ENCODE results near the gene HOXD4. TPM values are rescaled to one million over a fixed set of nuclear protein-coding genes. Genes with fewer than 3 reads are reported as not detected.

Gene HOXD4
- polyA plus RNA-seq, 2 of the 4 experiments (the other 2 are of a cell fraction), result 0.27 to 0.87 TPM

GRCh38 chr2:176137252-176137580 lies 14.1 kb upstream of the HOXD4 start:
- Histone ChIP-seq H3K4me2 (peak overlapping the region; percentile 60), H3K4me3 (peak overlapping the region; percentile 47), H3K9me3 (no peaks in the 10 kb centered on the region), H3K27ac (peak overlapping the region; percentile 80 to 87), H3K4me1 (peaks cover 7% of the 10 kb centered on the region; the same call in 2 of the 3 replicates)
- DNase-seq (ENCODE audit: low read depth in 1 of 2, low spot score in 1 of 2) (no peak), FAIRE-seq (no peak), ATAC-seq (no peak)
- no peak for TF ChIP-seq E2F6 (IDR thresholded peaks at IDR 0.05; ENCODE audit: borderline replicate concordance, low read depth)
- TF ChIP-seq JUNB (IDR thresholded peaks at IDR 0.05), result no peak
- no peak for TF ChIP-seq HMGXB4 (CRISPR knock-in tag; IDR thresholded peaks at IDR 0.05; ENCODE audit: borderline replicate concordance)
- TF ChIP-seq PHF8 (IDR thresholded peaks at IDR 0.05; ENCODE audit: borderline replicate concordance, low read depth), result no peak
- no peak for TF ChIP-seq ESRRA (IDR thresholded peaks at IDR 0.05; ENCODE audit: borderline replicate concordance, low read length)
- no peak for TF ChIP-seq ZNF302 (CRISPR knock-in tag; IDR thresholded peaks at IDR 0.05)
- no peak for TF ChIP-seq GATA3 (IDR thresholded peaks at IDR 0.05; ENCODE audit: borderline replicate concordance)
- TF ChIP-seq RAD21 (conservative IDR thresholded peaks at IDR 0.05 in 1 of 2, IDR thresholded peaks at IDR 0.05 in 1 of 2), result no peak
- TF ChIP-seq HOXB13 (CRISPR knock-in tag; IDR thresholded peaks at IDR 0.05; ENCODE audit: low read depth), result no peak
- TF ChIP-seq HOXA7 (CRISPR knock-in tag; IDR thresholded peaks at IDR 0.05), result no peak
- TF ChIP-seq ZSCAN20 (CRISPR knock-in tag; IDR thresholded peaks at IDR 0.05), result no peak
- no peak for TF ChIP-seq POLR2A (IDR thresholded peaks at IDR 0.05; ENCODE audit: low read length)
- TF ChIP-seq MYC (IDR thresholded peaks at IDR 0.05; ENCODE audit: borderline replicate concordance, low read length), result no peak
- no peak for TF ChIP-seq CTCF (IDR thresholded peaks at IDR 0.05)
- ChIA-PET POLR2A (no interaction called here), CTCF (interaction anchor here (0.6 to 11.6 kb wide), 7 partner anchors 10 to 1010 kb away, joined by 3 to 216 read pairs (median 9); no protein-coding TSS in a partner anchor)
- 55% methylated on average over 2 of the region's 2 CpGs for WGBS (ENCODE audit: missing lambda C conversion rate)

- ATAC-seq, result no peak
- H3K4me2 ChIP-seq, result no peak overlapping the region; the same call in 2 of the 3 replicates
- WGBS (ENCODE audit: missing lambda C conversion rate), result 82% methylated on average over 8 of the region's 8 CpGs
- peaks cover 7% of the 10 kb centered on the region; the same call in 2 of the 3 replicates for H3K4me1 ChIP-seq
- ChIA-PET POLR2A (no interaction called here), CTCF (interaction anchor here (1.8 to 11.6 kb wide), 6 partner anchors 12 to 677 kb away, joined by 3 to 216 read pairs (median 114); no protein-coding TSS in a partner anchor)
- no peak for TF ChIP-seq ZFP36 (IDR thresholded peaks at IDR 0.05; ENCODE audit: borderline replicate concordance, partially characterized antibody)
- TF ChIP-seq MAZ (IDR thresholded peaks at IDR 0.05; ENCODE audit: borderline replicate concordance, low read depth, low read length), result no peak
- no peak for TF ChIP-seq USF2 (IDR thresholded peaks at IDR 0.05)
- TF ChIP-seq TP53 (CRISPR knock-in tag; IDR thresholded peaks at IDR 0.05), result no peak
- no peak for TF ChIP-seq E2F6 (IDR thresholded peaks at IDR 0.05; ENCODE audit: borderline replicate concordance, low read depth)
- TF ChIP-seq RFX5 (IDR thresholded peaks at IDR 0.05), result no peak
- no peak for TF ChIP-seq POLR2A (IDR thresholded peaks at IDR 0.05; ENCODE audit: low read length)
- no peak for TF ChIP-seq CBX8 (IDR thresholded peaks at IDR 0.05)
- no peak for TF ChIP-seq RNF2 (IDR thresholded peaks at IDR 0.05; ENCODE audit: borderline replicate concordance, low read depth)
- TF ChIP-seq SMC3 (IDR thresholded peaks at IDR 0.05), result no peak
- no peak for TF ChIP-seq FOXS1 (CRISPR knock-in tag; IDR thresholded peaks at IDR 0.05)
- TF ChIP-seq NPAS2 (CRISPR knock-in tag; IDR thresholded peaks at IDR 0.05; ENCODE audit: borderline replicate concordance), result no peak
- no peak for TF ChIP-seq NFE2L2 (conservative IDR thresholded peaks at IDR 0.05; ENCODE audit: low read length)
- no peak for TF ChIP-seq HEYL (CRISPR knock-in tag; IDR thresholded peaks at IDR 0.05)
- no peak for TF ChIP-seq FOSB (CRISPR knock-in tag; IDR thresholded peaks at IDR 0.05)
- TF ChIP-seq RAD21 (conservative IDR thresholded peaks at IDR 0.05 in 1 of 2, IDR thresholded peaks at IDR 0.05 in 1 of 2), result no peak
- no peak for TF ChIP-seq EHF (CRISPR knock-in tag; IDR thresholded peaks at IDR 0.05)
- no peak for TF ChIP-seq CHD2 (IDR thresholded peaks at IDR 0.05; ENCODE audit: low read length, partially characterized antibody)
- no peak for TF ChIP-seq HES2 (IDR thresholded peaks at IDR 0.05)
- H3K4me3 ChIP-seq, result no peak overlapping the region
- H3K9me3 ChIP-seq, result no peaks in the 10 kb centered on the region
- no peak overlapping the region for H3K27ac ChIP-seq
- FAIRE-seq, result no peak
- no peak for DNase-seq (ENCODE audit: low read depth in 1 of 2, low spot score in 1 of 2)
Observed at GRCh38 chr2:176137906-176138305, 13.4 kb upstream of the HOXD4 start.
